Mesenchymal stem cell (in vitro differentiated cells and primary cell): Measurements from ENCODE around the gene PMF1. TPM values are rescaled to one million over a fixed set of nuclear protein-coding genes. Genes with fewer than 3 reads are reported as not detected.

Source experiments
- DNase-seq: peaks from one replicate; pipeline ENCODE4 v3.0.0-alpha.2; 2013
- H2AFZ ChIP-seq: one replicate; pipeline ENCODE4 v1.6.1; 2013; ENCODE audit warnings: low read depth, mild to moderate bottlenecking, control low read depth, inconsistent platforms, low read length, moderate library complexity
- H2AK5ac ChIP-seq: 2 replicates; pipeline ENCODE4 v1.6.1; 2013; ENCODE audit warnings: low read length, moderate library complexity, mild to moderate bottlenecking, inconsistent platforms; ENCODE audit not compliant: severe bottlenecking
- H2BK120ac ChIP-seq: one replicate; pipeline ENCODE4 v1.6.1; 2013; ENCODE audit warnings: low read depth, mild to moderate bottlenecking, inconsistent platforms, low read length, moderate library complexity
- H2BK12ac ChIP-seq, 2 experiments: one replicate each; pipeline ENCODE4 v1.6.1; 2013; ENCODE audit warnings: inconsistent platforms in 2 of 2, low read length in 2 of 2, mild to moderate bottlenecking in 2 of 2, moderate library complexity in 2 of 2, control low read depth in 1 of 2
- H2BK15ac ChIP-seq: one replicate; pipeline ENCODE4 v1.6.1; 2013; ENCODE audit warnings: mild to moderate bottlenecking, low read depth, inconsistent platforms; ENCODE audit not compliant: poor library complexity, severe bottlenecking
- H2BK5ac ChIP-seq: 2 replicates; pipeline ENCODE4 v1.6.1; 2013; ENCODE audit warnings: low read depth, mild to moderate bottlenecking, low read length, control low read depth, inconsistent platforms; ENCODE audit not compliant: poor library complexity, severe bottlenecking
- H3K14ac ChIP-seq, 2 experiments: one replicate each; pipeline ENCODE4 v1.6.1; 2013; ENCODE audit warnings: inconsistent platforms in 2 of 2, low read length in 2 of 2, control low read depth in 1 of 2, mild to moderate bottlenecking in 1 of 2, moderate library complexity in 1 of 2
- H3K18ac ChIP-seq, 2 experiments: one replicate each; pipeline ENCODE4 v1.6.1; 2013; ENCODE audit warnings: inconsistent platforms in 2 of 2, low read length in 2 of 2, control low read depth in 1 of 2, low read depth in 1 of 2, mild to moderate bottlenecking in 1 of 2
- H3K23ac ChIP-seq, 2 experiments: one replicate each; pipeline ENCODE4 v1.6.1; 2013; ENCODE audit warnings: inconsistent platforms in 2 of 2, low read length in 2 of 2, mild to moderate bottlenecking in 2 of 2, moderate library complexity in 2 of 2, control low read depth in 1 of 2
- H3K27ac ChIP-seq: 2 replicates; pipeline ENCODE4 v1.5.1; 2013; ENCODE audit warnings: mild to moderate bottlenecking, moderate library complexity, low read length, control low read depth, inconsistent platforms; ENCODE audit not compliant: poor library complexity, severe bottlenecking
- H3K27me3 ChIP-seq, 2 experiments: 2 replicates each; pipeline versions ENCODE4 v1.6.1 to v1.7.0; 2013; ENCODE audit warnings: low read length in 2 of 2, mild to moderate bottlenecking in 2 of 2, moderate library complexity in 2 of 2, control low read depth in 1 of 2, inconsistent platforms in 1 of 2; ENCODE audit not compliant: control insufficient read depth in 1 of 2, insufficient read depth in 1 of 2
- H3K36me3 ChIP-seq, 2 experiments: 2 replicates each; pipeline versions ENCODE4 v1.6.1 to v1.7.0; 2013; ENCODE audit warnings: low read length in 2 of 2, control low read depth in 1 of 2, inconsistent platforms in 1 of 2, low read depth in 1 of 2, mild to moderate bottlenecking in 1 of 2; ENCODE audit not compliant: insufficient read depth in 2 of 2, control insufficient read depth in 1 of 2
- H3K4ac ChIP-seq, 2 experiments: one replicate each; pipeline ENCODE4 v1.6.1; 2013; ENCODE audit warnings: inconsistent platforms in 2 of 2, low read length in 2 of 2, mild to moderate bottlenecking in 2 of 2, moderate library complexity in 2 of 2, control low read depth in 1 of 2, low read depth in 1 of 2
- H3K4me1 ChIP-seq: 2 replicates; pipeline ENCODE4 v1.6.1; 2013; ENCODE audit warnings: low read depth, low read length, control low read depth; ENCODE audit not compliant: control insufficient read depth, insufficient read depth
- H3K4me2 ChIP-seq: 2 replicates; pipeline ENCODE4 v1.6.1; 2013; ENCODE audit warnings: low read length, mild to moderate bottlenecking, inconsistent platforms; ENCODE audit not compliant: poor library complexity, severe bottlenecking
- H3K4me3 ChIP-seq, 2 experiments: 2 replicates each; pipeline versions ENCODE4 v1.5.1 to v1.7.0; 2013; ENCODE audit warnings: low read length in 2 of 2, mild to moderate bottlenecking in 2 of 2, control low read depth in 1 of 2, low read depth in 1 of 2; ENCODE audit not compliant: insufficient read depth in 1 of 2
- H3K79me1 ChIP-seq: replicated peaks from 2 replicates; pipeline ENCODE4 v1.6.1; 2013; ENCODE audit warnings: mild to moderate bottlenecking, control low read depth, low read length, inconsistent platforms; ENCODE audit not compliant: poor library complexity, severe bottlenecking
- H3K9ac ChIP-seq: 2 replicates; pipeline ENCODE4 v1.7.0; 2013; ENCODE audit warnings: mild to moderate bottlenecking, low read length, moderate library complexity
- H3K9me3 ChIP-seq: 2 replicates; pipeline ENCODE4 v1.7.0; 2013; ENCODE audit warnings: mild to moderate bottlenecking, low read length; ENCODE audit not compliant: control insufficient read depth
- H4K8ac ChIP-seq: one replicate; pipeline ENCODE4 v1.6.1; 2013; ENCODE audit warnings: inconsistent platforms, mild to moderate bottlenecking, low read length, moderate library complexity
- H4K91ac ChIP-seq: one replicate; pipeline ENCODE4 v1.6.1; 2013; ENCODE audit warnings: mild to moderate bottlenecking, low read length, inconsistent platforms
- WGBS: methylation state at CpG from one replicate; pipeline ENCODE4 v1.1.7; 2013; ENCODE audit warnings: mixed read lengths; 5-methylcytosine and 5-hydroxymethylcytosine counted together
- small RNA-seq: library from polyadenylated mRNA; stranded (forward); fragments of <200 nt; extraction: miRNeasy Mini kit (QIAGEN cat#:217004); gene quantifications from one replicate; pipeline ENCODE3, GENCODE V24; 2013; ENCODE audit warnings: low read depth

PMF1 gene

GRCh38 chr1:156285437-156285836 lies 72.6 kb downstream of the PMF1 start:
- Histone ChIP-seq H2AK5ac (no peak overlapping the region), H2BK120ac (no peak overlapping the region)

GRCh38 chr1:156286061-156286460 lies 73.3 kb downstream of the PMF1 start:
- no peak overlapping the region for H2AK5ac ChIP-seq
- H3K4me1 ChIP-seq: peaks cover 7% of the 10 kb centered on the region
- no peak overlapping the region for H2BK12ac ChIP-seq
- H4K8ac ChIP-seq: no peak overlapping the region
- H2BK5ac ChIP-seq: no peak overlapping the region
- no peak overlapping the region for H2BK15ac ChIP-seq
- no peak overlapping the region for H3K4me2 ChIP-seq
- no peak overlapping the region for H2AFZ ChIP-seq
- H3K9ac ChIP-seq: no peak overlapping the region
- no peak overlapping the region for H3K18ac ChIP-seq
- no peak overlapping the region for H3K4ac ChIP-seq
- 96% methylated on average over 6 of the region's 8 CpGs for WGBS
- peaks cover 15% of the 10 kb centered on the region for H3K79me1 ChIP-seq
- no peak overlapping the region for H3K14ac ChIP-seq
- H3K23ac ChIP-seq: no peak overlapping the region
- no peak overlapping the region for H3K4me3 ChIP-seq
- no peak overlapping the region for H3K27ac ChIP-seq
- H4K91ac ChIP-seq: no peak overlapping the region
- H2BK120ac ChIP-seq: no peak overlapping the region
- H3K36me3 ChIP-seq: peaks cover 18 to 25% of the 10 kb centered on the region in 2 experiments
- H3K27me3 ChIP-seq: no peaks in the 10 kb centered on the region
- no peak for DNase-seq
- no peaks in the 10 kb centered on the region for H3K9me3 ChIP-seq

More at GRCh38 chr1:156285437-156285836, 72.6 kb downstream of the PMF1 start:
- Histone ChIP-seq H3K14ac (no peak overlapping the region), H2BK12ac (no peak overlapping the region), H3K4ac (no peak overlapping the region), H3K27me3 (no peaks in the 10 kb centered on the region), H3K4me2 (no peak overlapping the region), H3K23ac (no peak overlapping the region), H3K4me1 (peaks cover 7% of the 10 kb centered on the region), H3K9ac (no peak overlapping the region), H2BK15ac (no peak overlapping the region), H4K91ac (no peak overlapping the region), H3K9me3 (no peaks in the 10 kb centered on the region), H3K36me3 (peaks cover 18 to 25% of the 10 kb centered on the region in 2 experiments), H4K8ac (no peak overlapping the region), H3K18ac (no peak overlapping the region), H3K4me3 (no peak overlapping the region), H3K79me1 (peaks cover 15% of the 10 kb centered on the region), H2AFZ (no peak overlapping the region), H2BK5ac (no peak overlapping the region), H3K27ac (no peak overlapping the region)
- WGBS: 92% methylated on average over 21 of the region's 21 CpGs
- no peak for DNase-seq

Small RNAs within 50 kb of the gene (small RNA-seq; reads per million reads assigned to genes)
- not detected for gene RF00568
